Thyroid gland (tissue), 4 donors: ENCODE results near the gene PROZ.

Experiments used
- CTCF ChIP-seq, 6 experiments: fragments of 200-600 bp in 3 of 6; fragments of 450-650 bp in 3 of 6; sonication (generic) in 3 of 6; IDR thresholded peaks; one replicate each; pipeline ENCODE4 v1.5.1; 2016 to 2019; ENCODE audit warnings: antibody characterized with exemption in 6 of 6, mild to moderate bottlenecking in 2 of 6, inconsistent platforms in 1 of 6, moderate library complexity in 1 of 6
- POLR2A ChIP-seq, 2 donors: fragments of 450-650 bp; IDR thresholded peaks; one replicate each; pipeline ENCODE4 v1.6.1; 2017; ENCODE audit warnings: antibody characterized with exemption in 2 of 2, mild to moderate bottlenecking in 2 of 2, moderate library complexity in 1 of 2

GRCh38 chr13:113196970-113197737 is 38.7 kb downstream of the PROZ start:
- no peak for TF ChIP-seq CTCF (IDR thresholded peaks at IDR 0.05)
- TF ChIP-seq POLR2A (IDR thresholded peaks at IDR 0.05): no peak
